HEK293 (cell line): ENCODE measurements around the gene PDE2A.

Experiments
- PBX3 ChIP-seq: sonication (generic); formaldehyde crosslinking; IDR thresholded peaks from 2 replicates; pipeline ENCODE4 v1.8.1; 2022; ENCODE audit warnings: mild to moderate bottlenecking, moderate library complexity, missing genetic modification reagents
- TF ChIP-seq, protein P1 (sequence below): fragments of 450-650 bp; formaldehyde crosslinking; IDR thresholded peaks from 2 replicates; pipeline ENCODE4 v1.5.1; 2016; ENCODE audit warnings: missing biosample characterization, missing genetic modification characterization

DNA sequence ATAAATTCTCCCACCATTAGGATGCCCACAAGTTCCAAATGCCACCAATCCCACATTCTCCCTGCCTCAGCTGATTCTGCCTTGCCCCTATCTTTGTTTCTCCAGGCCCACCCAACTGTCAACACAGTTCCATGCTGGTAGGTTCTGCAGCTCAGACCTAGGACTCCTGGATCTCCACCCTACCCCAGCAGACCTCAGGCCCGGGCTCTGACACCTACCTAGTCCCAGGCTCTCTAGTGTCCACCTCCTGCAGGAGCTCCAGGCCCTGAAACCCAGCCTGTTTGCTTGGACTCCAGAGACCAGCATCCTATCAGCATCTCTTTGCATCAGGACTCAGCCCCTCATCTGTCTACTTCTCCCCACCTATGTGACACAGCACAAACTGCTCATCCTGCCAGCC lies 86.5 kb downstream of the PDE2A start:
- TF ChIP-seq, protein P1, sequence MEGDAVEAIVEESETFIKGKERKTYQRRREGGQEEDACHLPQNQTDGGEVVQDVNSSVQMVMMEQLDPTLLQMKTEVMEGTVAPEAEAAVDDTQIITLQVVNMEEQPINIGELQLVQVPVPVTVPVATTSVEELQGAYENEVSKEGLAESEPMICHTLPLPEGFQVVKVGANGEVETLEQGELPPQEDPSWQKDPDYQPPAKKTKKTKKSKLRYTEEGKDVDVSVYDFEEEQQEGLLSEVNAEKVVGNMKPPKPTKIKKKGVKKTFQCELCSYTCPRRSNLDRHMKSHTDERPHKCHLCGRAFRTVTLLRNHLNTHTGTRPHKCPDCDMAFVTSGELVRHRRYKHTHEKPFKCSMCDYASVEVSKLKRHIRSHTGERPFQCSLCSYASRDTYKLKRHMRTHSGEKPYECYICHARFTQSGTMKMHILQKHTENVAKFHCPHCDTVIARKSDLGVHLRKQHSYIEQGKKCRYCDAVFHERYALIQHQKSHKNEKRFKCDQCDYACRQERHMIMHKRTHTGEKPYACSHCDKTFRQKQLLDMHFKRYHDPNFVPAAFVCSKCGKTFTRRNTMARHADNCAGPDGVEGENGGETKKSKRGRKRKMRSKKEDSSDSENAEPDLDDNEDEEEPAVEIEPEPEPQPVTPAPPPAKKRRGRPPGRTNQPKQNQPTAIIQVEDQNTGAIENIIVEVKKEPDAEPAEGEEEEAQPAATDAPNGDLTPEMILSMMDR (tag by site-specific recombination), result no peak
- no peak for TF ChIP-seq PBX3 (CRISPR knock-in tag)
